Neuronal stem cell (in vitro differentiated cells): ENCODE results near the gene IL19.

Experiments
- DNase-seq: peaks from one replicate; pipeline ENCODE4 v3.0.0-alpha.2; 2013; ENCODE audit warnings: low spot score
- H2AFZ ChIP-seq: one replicate; pipeline ENCODE4 v1.6.1; 2013; ENCODE audit warnings: mild to moderate bottlenecking, low read length, inconsistent platforms
- H2AK5ac ChIP-seq: 2 replicates; pipeline ENCODE4 v1.6.1; 2013; ENCODE audit warnings: low read depth, mild to moderate bottlenecking, inconsistent platforms, low read length, moderate library complexity, mixed read lengths
- H2BK120ac ChIP-seq: 2 replicates; pipeline ENCODE4 v1.6.1; 2013; ENCODE audit warnings: low read depth, mild to moderate bottlenecking, inconsistent platforms, low read length, moderate library complexity, mixed read lengths
- H2BK12ac ChIP-seq: one replicate; pipeline ENCODE4 v1.6.1; 2013; ENCODE audit warnings: low read length, inconsistent platforms
- H2BK15ac ChIP-seq: 2 replicates; pipeline ENCODE4 v1.6.1; 2013; ENCODE audit warnings: mild to moderate bottlenecking, low read length, inconsistent platforms, mixed read lengths
- H2BK5ac ChIP-seq: one replicate; pipeline ENCODE4 v1.6.1; 2013; ENCODE audit warnings: inconsistent platforms, mild to moderate bottlenecking, low read length, moderate library complexity
- H3K14ac ChIP-seq: one replicate; pipeline ENCODE4 v1.6.1; 2013; ENCODE audit warnings: low read length, inconsistent platforms
- H3K18ac ChIP-seq: 2 replicates; pipeline ENCODE4 v1.6.1; 2013; ENCODE audit warnings: low read length, inconsistent platforms
- H3K23ac ChIP-seq: 2 replicates; pipeline ENCODE4 v1.6.1; 2013; ENCODE audit warnings: low read depth, mild to moderate bottlenecking, mixed read lengths, low read length, inconsistent platforms; ENCODE audit not compliant: poor library complexity
- H3K27ac ChIP-seq: replicated peaks from 3 replicates; pipeline ENCODE4 v1.5.1; 2013; ENCODE audit warnings: low read length, inconsistent platforms
- H3K27me3 ChIP-seq, 3 experiments: 2 replicates each; pipeline ENCODE4 v1.6.1; 2013; ENCODE audit warnings: low read length in 3 of 3, mild to moderate bottlenecking in 2 of 3, inconsistent platforms in 1 of 3, low read depth in 1 of 3, mixed read lengths in 1 of 3, moderate library complexity in 1 of 3; ENCODE audit not compliant: control insufficient read depth in 3 of 3, insufficient read depth in 3 of 3
- H3K36me3 ChIP-seq, 2 donors: replicated peaks in 1 of 2; 2 replicates each; pipeline ENCODE4 v1.6.1; 2013; ENCODE audit warnings: low read length in 2 of 2; ENCODE audit not compliant: control insufficient read depth in 2 of 2, insufficient read depth in 2 of 2
- H3K4ac ChIP-seq: 2 replicates; pipeline ENCODE4 v1.6.1; 2013; ENCODE audit warnings: inconsistent platforms, mild to moderate bottlenecking, low read length, moderate library complexity
- H3K4me1 ChIP-seq, 2 donors: 1 replicate in 1 of 2; 2 replicates in 1 of 2; pipeline ENCODE4 v1.6.1; 2013; ENCODE audit warnings: low read length in 2 of 2, low read depth in 1 of 2; ENCODE audit not compliant: control insufficient read depth in 2 of 2, insufficient read depth in 1 of 2
- H3K4me2 ChIP-seq: one replicate; pipeline ENCODE4 v1.6.1; 2013; ENCODE audit warnings: mild to moderate bottlenecking, low read length, inconsistent platforms; ENCODE audit not compliant: insufficient read depth, poor library complexity, severe bottlenecking
- H3K4me3 ChIP-seq, 2 donors: 2 replicates each; pipeline ENCODE4 v1.5.1; 2013; ENCODE audit warnings: low read length in 2 of 2, mild to moderate bottlenecking in 2 of 2, inconsistent platforms in 1 of 2, moderate library complexity in 1 of 2
- H3K79me1 ChIP-seq: one replicate; pipeline ENCODE4 v1.6.1; 2013; ENCODE audit warnings: low read depth, mild to moderate bottlenecking, inconsistent platforms, low read length, moderate library complexity
- H3K9ac ChIP-seq: one replicate; pipeline ENCODE4 v1.6.1; 2013; ENCODE audit warnings: mild to moderate bottlenecking, low read depth, low read length, inconsistent platforms; ENCODE audit not compliant: poor library complexity
- H3K9me3 ChIP-seq, 2 donors: replicated peaks in 1 of 2; 2 replicates each; pipeline versions ENCODE3 to v1.6.1; 2013; ENCODE audit warnings: low read length in 2 of 2, mild to moderate bottlenecking in 2 of 2, inconsistent platforms in 1 of 2, low read depth in 1 of 2, mixed read lengths in 1 of 2, moderate library complexity in 1 of 2; ENCODE audit not compliant: control insufficient read depth in 2 of 2, insufficient read depth in 1 of 2
- H4K8ac ChIP-seq: one replicate; pipeline ENCODE4 v1.6.1; 2013; ENCODE audit warnings: low read depth, mild to moderate bottlenecking, inconsistent platforms, low read length, moderate library complexity
- H4K91ac ChIP-seq: one replicate; pipeline ENCODE4 v1.6.1; 2013; ENCODE audit warnings: low read length, low read depth, mild to moderate bottlenecking, inconsistent platforms; ENCODE audit not compliant: poor library complexity
- WGBS, 2 donors: extraction: QIAGEN DNeasy Blood & Tissue Kit; methylation state at CpG; one replicate each; pipeline ENCODE4 v1.1.7; 2013; ENCODE audit warnings: missing lambda C conversion rate in 2 of 2, mixed read lengths in 1 of 2; ENCODE audit not compliant: insufficient read length in 2 of 2, insufficient replicate concordance in 1 of 2; ENCODE audit errors: extremely low coverage in 2 of 2; 5-methylcytosine and 5-hydroxymethylcytosine counted together

Gene IL19

DNA sequence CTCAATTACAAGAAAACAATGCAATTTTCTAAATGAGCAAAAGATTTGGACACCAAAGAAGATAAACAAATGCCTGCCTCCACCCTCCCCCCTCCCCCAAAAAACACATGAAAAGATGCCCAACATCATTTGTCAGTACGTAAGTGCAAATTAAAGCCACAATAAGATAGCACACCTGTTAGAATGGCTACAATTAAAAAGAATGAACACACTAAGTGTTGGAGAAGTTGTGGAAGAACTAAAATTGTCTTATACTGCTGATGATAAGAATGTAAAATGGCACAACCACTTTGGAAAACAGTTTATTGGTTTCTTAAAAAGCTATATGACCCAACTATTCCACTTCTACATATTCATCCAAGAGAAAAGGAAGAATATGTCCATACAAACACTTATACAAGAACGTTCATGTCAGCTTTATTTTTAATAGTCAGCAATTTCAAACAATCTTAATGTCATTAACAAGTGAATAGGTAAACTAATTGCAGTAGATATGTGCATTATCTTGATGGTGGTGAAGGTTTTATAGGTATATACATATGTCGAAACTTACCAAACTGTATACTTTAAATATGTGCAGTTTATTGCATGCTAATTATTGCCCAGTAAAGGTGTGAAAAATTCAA is 105.3 kb downstream of the IL19 start:
- Histone ChIP-seq H3K27ac (no peak overlapping the region), H4K8ac (no peak overlapping the region), H2BK15ac (no peak overlapping the region), H3K18ac (no peak overlapping the region), H4K91ac (no peak overlapping the region), H3K14ac (no peak overlapping the region), H3K4me2 (no peak overlapping the region), H3K4ac (no peak overlapping the region), H2AK5ac (no peak overlapping the region), H3K27me3 (no peaks in the 10 kb centered on the region), H3K79me1 (no peaks in the 10 kb centered on the region), H3K9me3 (peaks cover 5 to 8% of the 10 kb centered on the region in 2 donors), H3K36me3 (peaks cover 0 to 1% of the 10 kb centered on the region in 2 donors), H2BK120ac (no peak overlapping the region), H3K23ac (no peak overlapping the region), H2BK5ac (no peak overlapping the region), H3K4me3 (no peak overlapping the region), H3K4me1 (no peaks in the 10 kb centered on the region), H3K9ac (no peak overlapping the region), H2BK12ac (no peak overlapping the region), H2AFZ (no peak overlapping the region)
- no peak for DNase-seq
- no CpG with 5 or more reads among the region's 3 CpGs for WGBS, 2 donors

DNA sequence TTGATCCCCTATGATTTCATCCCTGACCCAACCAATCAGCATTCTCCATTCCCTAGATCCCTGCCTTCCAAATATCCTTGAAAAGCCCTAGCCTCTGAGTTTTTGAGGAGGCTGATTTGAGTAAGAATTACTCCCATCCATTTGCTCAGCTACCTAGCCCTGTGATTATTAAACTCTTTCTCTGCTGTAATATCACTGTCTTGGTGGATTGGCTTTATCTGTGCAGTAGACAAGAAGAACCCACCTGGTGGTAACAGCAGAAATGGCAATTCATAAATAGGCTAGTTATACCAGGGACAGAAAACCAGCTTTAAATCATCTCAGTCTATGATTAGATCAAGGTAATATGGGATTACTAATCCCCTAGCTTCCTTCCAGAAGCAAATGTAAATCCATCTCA is 107.9 kb downstream of the IL19 start:
- no peak overlapping the region for H2BK5ac ChIP-seq
- H3K4ac ChIP-seq: no peak overlapping the region
- H2AFZ ChIP-seq: no peak overlapping the region
- no peak overlapping the region for H4K8ac ChIP-seq
- H3K79me1 ChIP-seq: no peaks in the 10 kb centered on the region
- no peak for DNase-seq
- H3K27me3 ChIP-seq: no peaks in the 10 kb centered on the region
- no peak overlapping the region for H3K9ac ChIP-seq
- H4K91ac ChIP-seq: no peak overlapping the region
- no peak overlapping the region for H3K4me3 ChIP-seq
- H2BK120ac ChIP-seq: no peak overlapping the region
- no peak overlapping the region for H2BK15ac ChIP-seq
- H2BK12ac ChIP-seq: no peak overlapping the region
- no peak overlapping the region for H3K14ac ChIP-seq
- no peaks in the 10 kb centered on the region for H3K4me1 ChIP-seq
- no peak overlapping the region for H3K23ac ChIP-seq
- no peak overlapping the region for H3K27ac ChIP-seq
- peaks cover 5 to 8% of the 10 kb centered on the region in 2 donors for H3K9me3 ChIP-seq
- no peak overlapping the region for H3K4me2 ChIP-seq
- no peak overlapping the region for H2AK5ac ChIP-seq
- no peak overlapping the region for H3K18ac ChIP-seq
- peaks cover 0 to 1% of the 10 kb centered on the region in 2 donors for H3K36me3 ChIP-seq

DNA sequence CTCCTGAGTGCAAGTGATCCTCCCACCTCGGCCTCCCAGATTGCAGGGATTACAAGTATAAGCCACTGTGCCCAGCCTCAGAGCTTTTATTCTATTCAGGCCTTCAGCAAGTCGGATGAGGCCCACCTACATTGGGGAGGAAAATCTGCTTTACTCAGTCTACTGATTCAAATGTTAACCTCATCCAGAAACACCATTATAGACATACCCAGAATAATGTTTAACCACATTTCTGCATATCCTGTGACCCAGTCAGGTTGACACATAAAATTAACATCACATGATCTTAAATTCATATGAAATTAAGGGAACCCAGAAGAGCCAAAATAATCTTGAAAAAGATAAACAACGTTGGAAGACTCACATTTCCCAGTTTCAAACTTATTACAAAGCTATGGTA is 109.7 kb downstream of the IL19 start:
- no peak overlapping the region for H4K8ac ChIP-seq
- no peak overlapping the region for H3K4ac ChIP-seq

DNA sequence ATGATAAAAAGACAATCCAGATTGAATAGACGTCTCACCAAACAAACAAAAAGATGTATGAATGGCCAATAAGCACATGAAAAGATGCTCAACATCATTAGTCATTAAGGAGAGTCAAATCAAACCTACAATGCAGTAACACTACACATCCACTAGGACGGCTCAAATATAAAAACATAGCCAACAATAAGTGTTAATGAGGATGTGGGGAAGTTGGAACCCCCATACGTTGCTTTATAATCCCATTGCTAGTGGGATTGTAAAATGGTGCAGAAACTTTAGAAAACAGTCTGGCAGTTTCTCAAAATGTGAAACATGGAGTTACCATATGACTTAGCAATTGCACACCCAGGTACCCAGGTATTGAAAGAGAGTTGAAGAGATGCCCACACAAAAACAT is 112.0 kb downstream of the IL19 start:
- no peak overlapping the region for H3K23ac ChIP-seq
- no peak overlapping the region for H3K4me3 ChIP-seq
- no peak overlapping the region for H4K91ac ChIP-seq
- WGBS, 2 donors: no CpG with 5 or more reads among the region's 3 CpGs
- peaks cover 0 to 1% of the 10 kb centered on the region in 2 donors for H3K36me3 ChIP-seq
- no peak overlapping the region for H3K27ac ChIP-seq
- H2BK15ac ChIP-seq: no peak overlapping the region
- H4K8ac ChIP-seq: no peak overlapping the region
- no peak overlapping the region for H3K4me2 ChIP-seq
- H3K18ac ChIP-seq: no peak overlapping the region
- no peak overlapping the region for H3K9ac ChIP-seq
- peaks cover 0 to 5% (median 0%) of the 10 kb centered on the region in 3 experiments for H3K27me3 ChIP-seq
- no peak overlapping the region for H3K14ac ChIP-seq
- H2BK5ac ChIP-seq: no peak overlapping the region
- no peaks in the 10 kb centered on the region for H3K4me1 ChIP-seq
- no peak overlapping the region for H2BK120ac ChIP-seq
- peaks cover 2 to 8% of the 10 kb centered on the region in 2 donors for H3K9me3 ChIP-seq
- H2AK5ac ChIP-seq: no peak overlapping the region
- no peak overlapping the region for H2BK12ac ChIP-seq
- H2AFZ ChIP-seq: no peak overlapping the region
- no peak overlapping the region for H3K4ac ChIP-seq
- no peak for DNase-seq
- no peaks in the 10 kb centered on the region for H3K79me1 ChIP-seq

More for the DNA sequence above, 109.7 kb downstream of the IL19 start:
- Histone ChIP-seq H3K27ac (no peak overlapping the region), H2BK5ac (no peak overlapping the region), H3K27me3 (no peaks in the 10 kb centered on the region), H3K4me3 (no peak overlapping the region), H3K18ac (no peak overlapping the region), H4K91ac (no peak overlapping the region), H3K36me3 (peaks cover 0 to 1% of the 10 kb centered on the region in 2 donors), H3K79me1 (no peaks in the 10 kb centered on the region), H3K4me2 (no peak overlapping the region), H3K14ac (no peak overlapping the region), H2BK12ac (no peak overlapping the region), H2BK120ac (no peak overlapping the region), H2AFZ (no peak overlapping the region), H3K9me3 (peaks cover 5 to 8% of the 10 kb centered on the region in 2 donors), H2AK5ac (no peak overlapping the region), H3K4me1 (no peaks in the 10 kb centered on the region), H3K9ac (no peak overlapping the region), H2BK15ac (no peak overlapping the region), H3K23ac (no peak overlapping the region)
- DNase-seq: no peak
- no CpG with 5 or more reads among the region's 3 CpGs for WGBS, 2 donors
